Bronchial epithelial cell (primary cell): Measurements from ENCODE around the gene ATP8B3. TPM values are rescaled to one million over a fixed set of nuclear protein-coding genes. Genes with fewer than 3 reads are reported as not detected.

Experiments
- DNase-seq: peaks from one replicate; pipeline ENCODE4 v3.0.0-alpha.2; 2010; ENCODE audit warnings: low read depth
- FAIRE-seq: peaks from 2 replicates; lab custom pipeline; 2011; peaks lifted over from hg19 to GRCh38; lab: Jason Lieb, UNC
- H3K27me3 ChIP-seq: 2 replicates; pipeline ENCODE4 v1.5.1; 2011; ENCODE audit warnings: low read length; ENCODE audit not compliant: control insufficient read depth, insufficient read depth
- H3K36me3 ChIP-seq: 2 replicates; pipeline ENCODE4 v1.5.1; 2011; ENCODE audit warnings: low read length; ENCODE audit not compliant: control insufficient read depth, insufficient read depth
- H3K4me3 ChIP-seq: 2 replicates; pipeline ENCODE4 v1.5.1; 2011; ENCODE audit warnings: mild to moderate bottlenecking, low read depth, low read length, control low read depth
- total RNA-seq: library from RNA; depleted of rRNA; stranded (reverse); fragments of >200 nt; gene quantifications from 2 replicates; pipeline ENCODE4 v1.2.1, GENCODE V29; 2014
- TF ChIP-seq, protein P1 (sequence below): IDR thresholded peaks from 2 replicates; pipeline ENCODE4 v1.5.1; 2011; ENCODE audit warnings: mild to moderate bottlenecking, moderate library complexity, low read length, control low read depth, inconsistent platforms; ENCODE audit not compliant: insufficient read depth, severe bottlenecking

ATP8B3 gene
- total RNA-seq, 1 donor from 2014 or later: 0.26 TPM

DNA sequence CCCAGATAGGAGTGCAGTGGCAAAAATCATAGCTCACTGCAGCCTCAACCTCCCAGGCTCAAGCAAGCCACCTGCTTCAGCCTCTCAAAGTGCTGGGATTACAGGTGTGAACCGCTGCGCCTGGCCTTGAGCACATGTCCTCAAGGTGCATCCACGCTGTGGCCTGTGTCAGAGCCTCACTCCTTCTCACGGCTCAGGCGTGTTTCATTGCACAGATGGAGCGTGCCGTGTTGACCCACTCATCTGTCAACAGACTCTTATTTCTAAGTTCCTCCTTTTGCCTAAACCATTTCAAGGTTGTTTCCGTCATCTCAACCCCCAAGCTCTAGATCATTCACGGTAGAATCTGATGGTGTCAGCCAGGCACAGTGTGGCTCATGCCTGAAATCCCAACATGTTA lies 28.2 kb downstream of the ATP8B3 start:
- Histone ChIP-seq H3K36me3 (no peaks in the 10 kb centered on the region), H3K27me3 (peaks cover 5% of the 10 kb centered on the region), H3K4me3 (no peak overlapping the region)
- TF ChIP-seq, protein P1, sequence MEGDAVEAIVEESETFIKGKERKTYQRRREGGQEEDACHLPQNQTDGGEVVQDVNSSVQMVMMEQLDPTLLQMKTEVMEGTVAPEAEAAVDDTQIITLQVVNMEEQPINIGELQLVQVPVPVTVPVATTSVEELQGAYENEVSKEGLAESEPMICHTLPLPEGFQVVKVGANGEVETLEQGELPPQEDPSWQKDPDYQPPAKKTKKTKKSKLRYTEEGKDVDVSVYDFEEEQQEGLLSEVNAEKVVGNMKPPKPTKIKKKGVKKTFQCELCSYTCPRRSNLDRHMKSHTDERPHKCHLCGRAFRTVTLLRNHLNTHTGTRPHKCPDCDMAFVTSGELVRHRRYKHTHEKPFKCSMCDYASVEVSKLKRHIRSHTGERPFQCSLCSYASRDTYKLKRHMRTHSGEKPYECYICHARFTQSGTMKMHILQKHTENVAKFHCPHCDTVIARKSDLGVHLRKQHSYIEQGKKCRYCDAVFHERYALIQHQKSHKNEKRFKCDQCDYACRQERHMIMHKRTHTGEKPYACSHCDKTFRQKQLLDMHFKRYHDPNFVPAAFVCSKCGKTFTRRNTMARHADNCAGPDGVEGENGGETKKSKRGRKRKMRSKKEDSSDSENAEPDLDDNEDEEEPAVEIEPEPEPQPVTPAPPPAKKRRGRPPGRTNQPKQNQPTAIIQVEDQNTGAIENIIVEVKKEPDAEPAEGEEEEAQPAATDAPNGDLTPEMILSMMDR: no peak
- DNase-seq (no peak), FAIRE-seq (no peak)

DNA sequence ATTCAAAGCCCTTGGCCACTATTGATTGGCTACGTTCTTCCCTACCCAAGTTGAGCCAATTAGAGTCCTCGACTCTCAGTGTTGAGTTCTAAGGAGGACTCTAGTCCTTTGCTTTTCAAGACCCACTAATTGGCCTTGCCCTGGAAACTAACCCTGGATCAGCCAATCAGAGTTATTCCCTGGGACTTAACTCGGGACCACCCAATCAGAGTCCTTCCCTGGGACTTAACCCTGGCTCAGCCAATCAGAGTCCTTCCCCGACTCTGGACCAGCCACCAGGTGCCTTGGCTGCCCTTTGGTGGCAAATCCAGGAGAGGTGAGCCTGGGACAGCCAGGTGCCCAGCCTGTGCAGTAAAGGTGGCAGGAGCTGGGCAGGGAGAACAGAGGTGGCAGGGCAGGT lies 28.7 kb downstream of the ATP8B3 start:
- FAIRE-seq (no peak), DNase-seq (no peak)
- no peaks in the 10 kb centered on the region for H3K36me3 ChIP-seq
- peaks cover 5% of the 10 kb centered on the region for H3K27me3 ChIP-seq
- TF ChIP-seq, protein P1: no peak
- no peak overlapping the region for H3K4me3 ChIP-seq

DNA sequence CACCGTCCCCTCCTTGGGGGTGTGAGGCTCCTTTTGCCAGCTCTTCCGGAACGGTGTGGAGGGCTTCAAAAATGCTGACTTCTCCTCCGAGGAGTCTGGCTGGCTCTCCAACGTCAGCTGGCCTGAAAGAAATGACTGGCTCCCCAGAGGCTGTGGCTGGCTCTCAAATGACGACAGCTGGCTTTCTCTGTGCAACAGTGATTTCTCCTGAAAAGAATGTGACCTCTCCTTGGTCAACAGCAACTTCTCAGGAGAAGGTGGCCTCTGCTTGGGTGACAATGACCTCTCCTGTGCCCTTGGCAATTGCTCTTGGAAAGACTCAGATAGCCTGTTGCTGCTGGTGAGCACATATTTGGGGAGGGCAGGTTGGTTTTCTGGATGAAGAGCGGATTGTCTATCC lies 29.6 kb downstream of the ATP8B3 start:
- Histone ChIP-seq H3K27me3 (peaks cover 3% of the 10 kb centered on the region), H3K4me3 (no peak overlapping the region), H3K36me3 (no peaks in the 10 kb centered on the region)
- FAIRE-seq (no peak), DNase-seq (no peak)
- TF ChIP-seq, protein P1: no peak

DNA sequence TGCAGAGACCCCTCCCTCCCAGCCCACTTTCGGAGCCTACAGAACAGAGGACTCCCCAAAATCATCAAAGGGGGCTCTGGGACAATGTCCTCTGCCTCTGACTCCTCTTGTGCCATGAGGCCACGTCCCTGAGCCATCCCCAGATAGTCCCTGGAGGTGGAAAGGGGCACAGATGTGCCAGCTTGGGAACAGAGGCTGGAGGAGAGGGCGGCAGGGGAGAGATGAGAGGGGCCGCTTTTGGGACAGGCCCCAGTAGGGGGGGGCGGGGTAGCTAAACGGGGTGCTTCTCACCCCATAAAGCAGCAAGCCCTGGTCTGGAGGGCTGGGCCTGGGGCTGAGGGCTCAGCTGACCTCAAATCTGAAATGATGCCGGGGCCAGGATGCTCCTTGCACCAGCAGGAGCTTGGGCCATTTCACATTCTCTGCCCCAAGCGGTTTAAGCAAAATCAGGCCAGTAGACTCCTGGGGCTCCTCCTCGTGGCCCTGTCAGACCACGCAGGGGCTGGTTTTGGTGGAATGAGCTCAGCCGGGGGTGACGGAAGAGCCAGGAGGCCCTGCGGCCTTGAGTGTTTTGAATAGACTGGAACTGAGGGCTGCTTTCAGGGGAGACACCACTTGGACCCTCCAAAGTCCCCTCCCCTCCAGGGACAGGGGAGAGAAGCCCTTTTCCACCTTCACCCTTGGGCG lies 31.7 kb downstream of the ATP8B3 start:
- TF ChIP-seq, protein P1: peak; percentile 17
- FAIRE-seq (no peak), DNase-seq (no peak)
- Histone ChIP-seq H3K27me3 (peaks cover 3% of the 10 kb centered on the region), H3K4me3 (no peak overlapping the region), H3K36me3 (no peaks in the 10 kb centered on the region)

DNA sequence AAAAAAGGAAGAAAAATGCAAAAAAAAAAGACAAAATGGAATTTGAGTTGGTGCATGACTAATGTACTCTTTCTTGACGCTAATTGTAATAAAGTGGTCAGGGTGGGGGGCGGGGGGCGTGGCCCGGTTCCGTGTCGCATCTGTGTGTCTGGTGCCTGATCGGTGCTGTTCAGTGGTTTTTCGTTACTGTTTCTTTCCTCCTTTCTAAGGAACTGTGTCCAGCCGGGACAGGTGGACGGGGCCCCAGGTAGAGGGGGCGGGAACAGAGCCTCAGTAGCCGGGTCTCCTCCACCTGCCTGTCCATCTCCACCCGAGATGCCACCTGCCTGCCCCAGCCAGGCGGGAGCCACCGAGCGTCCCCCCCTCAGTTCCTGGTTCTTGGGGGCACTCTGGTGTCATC lies 32.5 kb downstream of the ATP8B3 start:
- FAIRE-seq: no peak
- Histone ChIP-seq H3K4me3 (no peak overlapping the region), H3K27me3 (peaks cover 3% of the 10 kb centered on the region), H3K36me3 (no peaks in the 10 kb centered on the region)
- DNase-seq: no peak
- TF ChIP-seq, protein P1: no peak

DNA sequence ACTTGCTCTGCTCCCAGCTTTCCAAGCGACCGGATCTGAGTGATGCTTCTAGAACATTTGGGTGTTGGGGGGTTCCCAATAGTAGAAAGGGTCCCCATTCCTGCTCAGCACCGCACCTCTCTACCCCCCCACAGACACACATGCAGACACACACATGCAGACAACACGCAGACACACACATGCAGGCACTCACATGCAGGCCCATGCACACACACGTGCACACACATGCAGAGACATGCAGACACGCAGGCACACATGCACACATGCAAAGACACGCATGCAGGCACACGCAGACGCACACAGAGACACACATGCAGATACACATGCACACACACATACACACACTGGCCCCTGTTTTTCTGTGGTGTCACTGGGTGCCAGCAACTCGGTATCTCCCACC lies 34.9 kb downstream of the ATP8B3 start:
- no peaks in the 10 kb centered on the region for H3K36me3 ChIP-seq
- FAIRE-seq (peak; percentile 47), DNase-seq (no peak)
- H3K4me3 ChIP-seq: no peak overlapping the region
- peaks cover 3% of the 10 kb centered on the region for H3K27me3 ChIP-seq
- TF ChIP-seq, protein P1: no peak
